IPS-18a (cell line): ENCODE results near the gene CRTAP.

Experiments
- H3K27ac ChIP-seq: one replicate; pipeline ENCODE4 v1.5.1; 2013; ENCODE audit warnings: low read length
- H3K27me3 ChIP-seq: one replicate; pipeline ENCODE4 v1.6.1; 2013; ENCODE audit warnings: mild to moderate bottlenecking, low read length; ENCODE audit not compliant: control insufficient read depth, insufficient read depth
- H3K36me3 ChIP-seq: one replicate; pipeline ENCODE4 v1.6.1; 2013; ENCODE audit warnings: low read depth, low read length; ENCODE audit not compliant: control insufficient read depth
- H3K4me1 ChIP-seq: one replicate; pipeline ENCODE4 v1.6.1; 2013; ENCODE audit warnings: low read depth, low read length; ENCODE audit not compliant: control insufficient read depth
- H3K4me3 ChIP-seq: one replicate; pipeline ENCODE4 v1.5.1; 2013; ENCODE audit warnings: low read length
- H3K9ac ChIP-seq: one replicate; pipeline ENCODE4 v1.6.1; 2013; ENCODE audit warnings: mild to moderate bottlenecking, low read length, moderate library complexity
- H3K9me3 ChIP-seq: one replicate; pipeline ENCODE4 v1.6.1; 2013; ENCODE audit warnings: low read depth, low read length; ENCODE audit not compliant: control insufficient read depth

CRTAP gene

GRCh38 chr3:33184863-33185262 is 71.0 kb downstream of the CRTAP start:
- Histone ChIP-seq H3K4me1 (no peaks in the 10 kb centered on the region), H3K9ac (no peak overlapping the region), H3K36me3 (no peaks in the 10 kb centered on the region), H3K9me3 (no peaks in the 10 kb centered on the region), H3K27me3 (no peaks in the 10 kb centered on the region), H3K4me3 (no peak overlapping the region), H3K27ac (no peak overlapping the region)

GRCh38 chr3:33186524-33187367 is 72.9 kb downstream of the CRTAP start:
- H3K27ac ChIP-seq: no peak overlapping the region
- H3K36me3 ChIP-seq: no peaks in the 10 kb centered on the region
- H3K27me3 ChIP-seq: no peaks in the 10 kb centered on the region
- no peak overlapping the region for H3K4me3 ChIP-seq
- no peaks in the 10 kb centered on the region for H3K4me1 ChIP-seq
- no peak overlapping the region for H3K9ac ChIP-seq
- no peaks in the 10 kb centered on the region for H3K9me3 ChIP-seq

GRCh38 chr3:33187368-33187634 is 73.5 kb downstream of the CRTAP start:
- no peak overlapping the region for H3K9ac ChIP-seq
- no peaks in the 10 kb centered on the region for H3K9me3 ChIP-seq
- H3K27ac ChIP-seq: no peak overlapping the region
- no peaks in the 10 kb centered on the region for H3K27me3 ChIP-seq
- no peak overlapping the region for H3K4me3 ChIP-seq
- no peaks in the 10 kb centered on the region for H3K36me3 ChIP-seq
- H3K4me1 ChIP-seq: no peaks in the 10 kb centered on the region

DNA sequence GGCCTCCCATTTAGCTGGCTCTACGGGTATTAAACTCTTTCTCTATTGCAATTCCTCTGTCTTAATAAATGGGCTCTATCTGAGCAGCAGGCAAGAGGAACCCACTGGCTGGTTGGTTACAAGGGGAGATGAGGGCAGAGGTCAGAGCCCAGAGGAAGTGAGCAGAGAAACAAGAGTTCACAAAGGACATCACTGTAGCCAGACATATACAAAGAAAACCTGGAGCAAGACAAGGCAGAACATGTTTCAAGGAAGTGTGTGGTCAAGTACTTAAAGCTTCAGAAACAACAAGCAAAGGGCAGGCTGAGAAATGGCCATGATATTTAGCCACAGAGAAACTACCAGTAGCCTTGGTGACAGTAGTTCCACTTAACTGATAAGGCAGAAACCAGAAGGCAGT is 80.5 kb downstream of the CRTAP start:
- Histone ChIP-seq H3K4me3 (no peak overlapping the region), H3K36me3 (no peaks in the 10 kb centered on the region), H3K27ac (no peak overlapping the region), H3K4me1 (no peaks in the 10 kb centered on the region), H3K9ac (no peak overlapping the region), H3K27me3 (no peaks in the 10 kb centered on the region), H3K9me3 (no peaks in the 10 kb centered on the region)

GRCh38 chr3:33196538-33196937 is 82.7 kb downstream of the CRTAP start:
- Histone ChIP-seq H3K9me3 (no peaks in the 10 kb centered on the region), H3K27me3 (no peaks in the 10 kb centered on the region), H3K27ac (no peak overlapping the region), H3K4me3 (no peak overlapping the region), H3K36me3 (no peaks in the 10 kb centered on the region), H3K4me1 (no peaks in the 10 kb centered on the region), H3K9ac (no peak overlapping the region)
